Omental fat pad (tissue), 4 donors: ENCODE measurements around the gene DBN1. TPM values are rescaled to one million over a fixed set of nuclear protein-coding genes. Genes with fewer than 3 reads are reported as not detected.

Source experiments
- ATAC-seq: fragments of 150-250 bp; one replicate; pipeline ENCODE4 v1.9.1; 2016; ENCODE audit warnings: mild to moderate bottlenecking, moderate library complexity; ENCODE audit not compliant: low FRiP score
- DNase-seq: peaks from one replicate; pipeline ENCODE4 v3.0.0-alpha.2; 2019; ENCODE audit warnings: low spot score
- CTCF ChIP-seq, 3 donors: fragments of 450-650 bp; IDR thresholded peaks; one replicate each; pipeline ENCODE4 v1.5.1; 2016 to 2017; ENCODE audit warnings: antibody characterized with exemption in 3 of 3, mild to moderate bottlenecking in 3 of 3, moderate library complexity in 2 of 3
- total RNA-seq, 4 donors: library from RNA; depleted of rRNA; stranded (reverse); fragments of >200 nt; gene quantifications; one replicate each; pipeline ENCODE4 v1.1.0, GENCODE V29; 2016

The DBN1 gene
- total RNA-seq, 4 donors from 2014 or later = 33.5 to 78.5 (median 38.3) TPM

- ATAC-seq = no peak
- no peak for TF ChIP-seq CTCF (IDR thresholded peaks at IDR 0.05)
Observed at GRCh38 chr5:177439518-177440053, 33.8 kb downstream of the DBN1 start.

GRCh38 chr5:177438468-177438867 lies 35.0 kb downstream of the DBN1 start:
- ATAC-seq = no peak
- DNase-seq = no peak
- no peak for TF ChIP-seq CTCF (IDR thresholded peaks at IDR 0.05)

More at GRCh38 chr5:177439518-177440053, 33.8 kb downstream of the DBN1 start:
- DNase-seq = no peak

- no peak for DNase-seq
- no peak for ATAC-seq
- TF ChIP-seq CTCF (IDR thresholded peaks at IDR 0.05) = no peak
Observed at GRCh38 chr5:177437623-177438022, 35.8 kb downstream of the DBN1 start.

- no peak for TF ChIP-seq CTCF (IDR thresholded peaks at IDR 0.05)
- ATAC-seq (no peak), DNase-seq (no peak)
Observed at GRCh38 chr5:177435847-177436536, 37.4 kb downstream of the DBN1 start.

- DNase-seq (no peak), ATAC-seq (no peak)
- TF ChIP-seq CTCF (IDR thresholded peaks at IDR 0.05) = no peak
Observed at GRCh38 chr5:177434942-177435738, 38.3 kb downstream of the DBN1 start.

GRCh38 chr5:177434437-177434836 lies 39.0 kb downstream of the DBN1 start:
- TF ChIP-seq CTCF (IDR thresholded peaks at IDR 0.05) = no peak
- DNase-seq (no peak), ATAC-seq (no peak)
